NCI-H146 (cell line): ENCODE results near the gene FAM131B.

Experiments
- DNase-seq: peaks from one replicate; lab custom pipeline; 2025; lab: John Stamatoyannopoulos, UW

The FAM131B gene

DNA sequence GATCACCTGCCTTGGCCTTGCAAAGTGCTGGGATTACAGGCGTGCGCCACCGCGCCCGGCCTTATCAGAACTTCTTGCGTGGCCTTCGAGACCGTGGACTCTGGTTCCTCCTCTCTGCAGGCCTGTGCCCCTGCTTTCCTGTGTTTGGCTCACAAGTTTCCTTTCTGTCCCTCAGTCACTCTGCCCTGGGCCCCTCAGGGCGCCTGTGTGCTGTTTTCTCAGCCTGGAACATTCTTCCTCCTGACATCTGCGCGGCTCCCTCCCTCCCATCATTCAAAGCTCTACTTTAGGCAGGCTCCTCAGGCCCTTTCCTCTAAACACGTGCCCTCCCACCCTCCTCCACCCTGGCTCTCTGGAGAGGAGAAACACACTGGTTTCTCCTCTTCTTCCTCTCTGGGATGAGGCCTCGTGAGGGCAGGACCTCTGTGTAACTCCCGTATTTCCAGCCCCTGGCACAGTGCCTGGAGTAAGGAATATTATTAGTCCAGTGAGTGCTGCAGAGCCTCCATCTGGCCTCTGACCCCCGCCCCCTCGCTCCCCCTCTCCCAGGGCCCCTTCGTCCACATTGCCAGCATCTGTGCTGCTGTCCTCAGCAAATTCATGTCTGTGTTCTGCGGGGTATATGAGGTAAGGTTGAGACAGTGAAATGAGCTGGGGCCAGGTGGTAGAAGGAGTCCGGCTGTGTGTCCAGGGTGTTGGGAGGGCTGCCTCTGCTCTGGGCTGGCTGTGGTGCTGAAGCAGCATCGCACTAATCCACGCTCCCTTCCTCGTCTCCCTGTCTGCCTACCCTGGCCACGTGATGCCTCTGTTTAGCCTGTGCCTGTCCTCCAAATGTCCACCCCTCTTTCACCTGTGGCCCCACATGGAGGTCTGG lies 39.5 kb downstream of the FAM131B start:
- no peak for DNase-seq

DNA sequence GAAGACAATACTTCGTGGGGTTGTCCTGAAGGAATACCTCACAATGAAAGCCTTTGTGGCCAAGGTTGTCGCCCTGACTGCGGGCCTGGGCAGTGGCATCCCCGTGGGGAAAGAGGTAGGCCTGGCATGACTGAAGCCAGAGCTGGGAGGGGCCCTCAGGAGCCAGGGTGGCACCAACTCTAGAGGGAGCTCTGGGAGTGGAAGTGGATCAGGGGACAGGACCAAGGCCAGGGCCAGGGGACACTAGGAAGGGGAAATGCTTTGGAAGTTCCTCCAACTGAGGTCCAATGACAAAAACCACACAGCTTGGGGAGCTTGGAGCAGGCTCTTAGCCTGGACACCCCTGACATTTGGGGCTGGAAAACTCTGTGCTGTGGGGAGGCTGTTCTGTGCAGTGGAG lies 40.8 kb downstream of the FAM131B start:
- DNase-seq: no peak

DNA sequence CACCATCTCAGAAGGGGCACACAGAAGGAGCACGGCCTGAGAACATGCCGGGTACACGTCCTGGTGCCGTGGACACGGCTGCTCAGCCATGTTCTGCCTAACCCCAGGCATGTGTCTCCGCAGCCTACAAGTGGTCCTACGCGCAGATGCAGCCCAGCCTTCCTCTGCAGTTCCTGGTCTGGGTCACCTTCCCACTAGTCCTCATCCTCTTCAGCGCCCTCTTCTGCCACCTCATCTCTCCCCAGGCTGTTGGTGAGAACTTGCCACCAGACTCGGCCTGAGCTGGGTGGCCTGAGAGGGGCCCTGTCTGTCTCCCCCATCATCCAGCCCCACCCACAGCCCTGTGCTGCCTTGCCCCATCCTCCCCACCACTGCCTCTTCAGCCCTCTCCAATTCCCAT lies 41.3 kb downstream of the FAM131B start:
- no peak for DNase-seq

- DNase-seq: no peak
Measured at GRCh38 chr7:143320620-143321019, 41.9 kb downstream of the FAM131B start.

GRCh38 chr7:143318661-143319060 lies 43.9 kb downstream of the FAM131B start:
- DNase-seq: no peak

- DNase-seq: no peak
Measured at GRCh38 chr7:143316492-143316891, 46.0 kb downstream of the FAM131B start.

- DNase-seq: no peak
Measured at GRCh38 chr7:143315776-143316175, 46.7 kb downstream of the FAM131B start, which contains the start of gene CLCN1. Gene CLCN1 (plus strand): TSS chr7:143316111. CDS start chr7:143316213, 102 bp downstream.

DNA sequence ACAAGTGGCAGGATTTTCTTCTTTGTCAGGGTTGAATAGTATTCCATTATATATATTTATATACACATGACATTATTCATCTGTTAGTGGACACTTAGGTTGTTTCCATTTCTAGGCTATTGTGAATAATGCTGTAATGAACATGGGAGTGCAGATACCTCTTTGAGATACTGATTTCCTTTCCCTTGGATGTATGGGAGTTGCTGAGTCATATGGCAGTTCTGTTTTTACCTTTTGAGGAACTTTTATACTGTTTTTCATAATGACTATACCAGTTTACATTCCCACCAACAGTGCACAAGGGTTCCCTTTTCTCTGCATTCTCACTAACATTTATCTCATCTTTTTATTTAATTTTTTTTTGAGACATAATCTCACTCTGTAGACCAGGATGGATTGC lies 48.4 kb downstream of the FAM131B start:
- DNase-seq: no peak

DNA sequence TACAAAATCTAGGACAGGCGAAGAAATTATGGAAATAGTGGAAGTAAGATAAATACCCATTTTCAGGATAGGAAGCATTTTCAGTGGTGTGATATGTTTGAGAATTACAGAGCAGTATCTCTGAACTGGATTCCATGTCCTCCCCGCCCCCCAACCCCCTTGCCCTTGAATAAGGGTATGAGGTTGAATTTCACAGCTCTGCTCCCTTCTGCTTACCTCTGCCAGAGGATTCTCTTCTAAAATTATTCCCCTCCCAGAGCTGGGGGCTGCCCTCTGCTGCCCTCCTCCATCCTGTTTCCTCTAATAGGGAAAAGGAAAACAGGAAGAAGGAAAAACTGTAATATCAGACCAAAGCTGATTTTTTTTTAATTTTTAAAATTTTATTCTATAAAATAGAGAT lies 53.9 kb downstream of the FAM131B start:
- no peak for DNase-seq

- DNase-seq: no peak
Measured at GRCh38 chr7:143305423-143306070, 57.0 kb downstream of the FAM131B start.

- DNase-seq: no peak
Measured at GRCh38 chr7:143304938-143305337, 57.6 kb downstream of the FAM131B start.

DNA sequence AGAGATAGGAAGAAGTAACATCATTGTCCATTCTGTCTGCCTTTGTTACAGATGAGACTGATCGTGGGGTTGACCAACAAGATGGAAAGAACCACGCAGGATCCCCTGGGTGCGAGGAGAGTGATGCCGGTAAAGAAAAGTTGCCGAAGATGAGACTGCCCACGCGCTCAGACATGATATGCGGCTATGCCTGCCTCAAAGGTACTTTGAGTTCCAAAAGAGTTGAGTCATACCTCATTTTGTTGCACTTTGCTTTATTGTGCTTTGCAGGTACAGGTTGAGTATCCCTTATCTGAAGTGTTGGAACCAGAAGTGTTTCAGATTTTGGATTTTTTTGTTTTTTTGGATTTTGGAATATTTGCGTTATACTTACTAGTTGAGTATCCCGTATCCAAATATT lies 58.8 kb downstream of the FAM131B start:
- no peak for DNase-seq
